ENCODE measurements around the gene CACYBP.

DNA sequence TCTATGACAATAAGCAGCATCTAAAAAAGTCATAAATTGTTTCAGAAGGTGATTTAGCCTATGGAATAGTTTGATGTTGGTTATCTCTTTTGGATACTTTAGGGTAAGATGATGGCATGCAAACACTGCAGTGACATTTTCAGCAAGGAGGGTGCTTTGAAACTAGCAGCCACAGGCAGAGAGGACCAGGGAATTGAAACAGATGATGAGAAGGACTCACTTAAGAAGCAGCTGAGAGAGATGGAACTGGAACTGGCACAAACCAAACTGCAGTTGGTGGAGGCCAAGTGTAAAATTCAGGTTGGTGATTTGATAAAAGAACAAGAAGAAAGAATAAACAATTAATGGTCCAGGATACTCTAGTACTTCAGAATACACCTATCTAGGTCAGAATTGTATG is 11.2 kb upstream of the CACYBP start:
- no peak for TF ChIP-seq CHD1 (IDR thresholded peaks at IDR 0.05; ENCODE audit: low read depth, low read length)
- TF ChIP-seq, protein P1, sequence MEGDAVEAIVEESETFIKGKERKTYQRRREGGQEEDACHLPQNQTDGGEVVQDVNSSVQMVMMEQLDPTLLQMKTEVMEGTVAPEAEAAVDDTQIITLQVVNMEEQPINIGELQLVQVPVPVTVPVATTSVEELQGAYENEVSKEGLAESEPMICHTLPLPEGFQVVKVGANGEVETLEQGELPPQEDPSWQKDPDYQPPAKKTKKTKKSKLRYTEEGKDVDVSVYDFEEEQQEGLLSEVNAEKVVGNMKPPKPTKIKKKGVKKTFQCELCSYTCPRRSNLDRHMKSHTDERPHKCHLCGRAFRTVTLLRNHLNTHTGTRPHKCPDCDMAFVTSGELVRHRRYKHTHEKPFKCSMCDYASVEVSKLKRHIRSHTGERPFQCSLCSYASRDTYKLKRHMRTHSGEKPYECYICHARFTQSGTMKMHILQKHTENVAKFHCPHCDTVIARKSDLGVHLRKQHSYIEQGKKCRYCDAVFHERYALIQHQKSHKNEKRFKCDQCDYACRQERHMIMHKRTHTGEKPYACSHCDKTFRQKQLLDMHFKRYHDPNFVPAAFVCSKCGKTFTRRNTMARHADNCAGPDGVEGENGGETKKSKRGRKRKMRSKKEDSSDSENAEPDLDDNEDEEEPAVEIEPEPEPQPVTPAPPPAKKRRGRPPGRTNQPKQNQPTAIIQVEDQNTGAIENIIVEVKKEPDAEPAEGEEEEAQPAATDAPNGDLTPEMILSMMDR (IDR thresholded peaks at IDR 0.05; ENCODE audit: control extremely low read depth in 1 of 3, insufficient read depth in 1 of 3, low read depth in 1 of 3, low read length in 3 of 3): no peak
- TF ChIP-seq ZNF274 (IDR thresholded peaks at IDR 0.05; ENCODE audit: borderline replicate concordance, extremely low read depth, low read length): no peak
